Posterior cingulate gyrus (tissue), 11 donors: ENCODE results near the gene AACS.
"Not testable (repeated sequence)": the region's sequence is repeated elsewhere in the genome, so short reads cannot be mapped to it uniquely, and the experiment has no call there.

Source experiments
- DNase-seq, 10 donors: peaks; one replicate each; pipeline versions ENCODE4 v3.0.0 to v3.0.0-alpha.2; 2020 to 2021; ENCODE audit warnings: mixed read lengths in 3 of 10
- intact Hi-C: fragments of 100-400 bp; cut with DNase I; formaldehyde crosslinking; loops from one replicate; pipeline ENCODE4 v1.15.1; 2023

AACS gene

DNA sequence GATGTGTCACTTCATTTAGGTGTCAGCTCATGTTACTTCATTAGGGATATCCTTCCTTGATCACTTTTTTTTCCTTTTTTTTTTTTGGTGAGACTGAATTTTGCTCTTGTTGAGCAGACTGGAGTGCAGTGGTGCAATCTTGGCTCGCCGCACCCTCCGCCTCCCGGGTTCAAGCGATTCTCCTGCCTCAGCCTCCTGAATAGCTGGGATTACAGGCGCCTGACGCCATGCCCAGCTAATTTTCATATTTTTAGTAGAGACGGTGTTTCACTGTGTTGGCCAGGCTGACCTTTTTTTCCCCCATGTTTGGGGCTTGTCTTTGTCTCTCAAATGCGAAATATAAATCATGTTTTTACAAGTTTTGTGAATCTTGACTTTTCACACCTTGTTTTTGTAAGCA, 9.6 kb upstream of the AACS start:
- intact Hi-C loops: no loop called here
- DNase-seq: no peak

DNA sequence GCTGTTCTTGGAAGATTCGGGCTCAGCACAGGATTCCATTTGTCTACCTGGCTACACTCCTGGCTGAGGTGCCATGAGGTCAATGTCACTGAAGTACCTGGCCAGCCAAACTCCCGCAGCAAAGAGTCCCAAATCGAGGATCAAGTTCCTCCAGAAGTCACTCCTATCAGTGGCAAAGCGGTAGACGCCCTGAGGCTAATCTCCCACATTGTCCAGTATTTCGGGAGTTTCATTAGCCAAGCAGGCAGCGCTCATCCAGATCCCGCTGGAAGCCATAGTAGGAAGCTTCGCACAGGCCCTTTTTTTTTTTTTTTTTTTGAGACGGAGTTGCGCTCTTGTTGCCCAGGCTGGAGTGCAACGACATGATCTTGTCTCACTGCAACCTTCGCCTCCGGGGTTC, 8.9 kb upstream of the AACS start:
- DNase-seq: no peak
- intact Hi-C loops: no loop called here

DNA sequence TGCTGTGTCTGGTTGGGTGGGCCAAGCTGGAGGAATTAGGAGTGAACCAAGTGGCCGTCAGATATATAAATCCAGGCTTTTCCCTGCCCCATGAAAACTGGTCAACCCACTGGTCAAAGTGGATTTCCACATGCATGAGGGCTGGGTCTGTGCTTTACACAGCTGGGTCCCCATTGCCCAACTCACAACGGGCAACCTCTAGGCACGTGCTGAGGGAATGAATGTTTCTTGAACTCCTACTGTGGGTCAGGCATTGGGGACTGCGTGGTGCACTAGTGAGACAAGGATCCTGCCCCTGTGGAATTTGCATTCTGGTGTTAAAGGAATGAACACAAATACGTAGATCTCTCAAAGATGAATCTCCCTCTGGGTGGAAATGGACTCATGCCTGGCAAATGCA, 7.5 kb upstream of the AACS start:
- DNase-seq: no peak
- intact Hi-C loops: no loop called here

DNA sequence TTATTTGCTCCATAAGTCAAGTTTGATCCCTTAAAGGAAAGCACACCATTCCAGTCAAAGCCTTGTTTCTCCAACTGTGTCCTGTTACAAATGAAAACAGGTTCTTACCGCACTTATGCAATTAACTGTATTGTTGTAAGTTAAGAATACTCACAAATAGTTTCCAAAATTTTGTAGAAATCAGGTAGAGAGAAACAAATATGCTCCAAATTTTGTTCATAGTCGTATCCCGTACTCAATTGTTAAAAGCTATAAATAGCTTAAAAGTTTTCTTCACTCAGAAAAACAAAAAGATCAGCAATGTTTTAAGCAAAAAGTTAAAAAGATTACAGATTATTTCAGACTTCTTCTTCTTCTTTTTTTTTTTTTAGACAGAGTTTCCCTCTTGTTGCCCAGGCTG, 4.0 kb upstream of the AACS start:
- intact Hi-C loops: no loop called here

DNA sequence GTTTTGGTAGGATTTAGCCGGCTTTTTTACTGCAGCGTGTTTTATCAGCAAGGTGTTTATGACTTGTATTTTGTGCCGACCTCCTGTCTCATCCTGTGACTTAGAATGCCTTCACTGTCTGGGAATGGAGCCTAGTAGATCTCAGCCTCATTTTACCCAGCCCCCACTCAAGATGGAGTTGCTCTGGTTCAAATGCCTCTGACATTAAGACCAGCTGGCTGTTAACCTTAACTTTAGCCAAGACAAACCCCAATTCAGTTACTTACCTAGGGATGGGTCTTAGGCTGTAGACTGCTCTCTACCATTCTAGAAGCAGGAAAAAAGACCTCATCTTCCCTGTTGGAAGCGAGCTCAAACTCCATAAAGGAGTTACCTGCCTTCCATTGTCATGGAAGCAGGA, 1.7 kb upstream of the AACS start:
- DNase-seq, intact Hi-C loops: not testable (repeated sequence)

More for the DNA sequence above, 4.0 kb upstream of the AACS start:
- DNase-seq: no peak

DNA sequence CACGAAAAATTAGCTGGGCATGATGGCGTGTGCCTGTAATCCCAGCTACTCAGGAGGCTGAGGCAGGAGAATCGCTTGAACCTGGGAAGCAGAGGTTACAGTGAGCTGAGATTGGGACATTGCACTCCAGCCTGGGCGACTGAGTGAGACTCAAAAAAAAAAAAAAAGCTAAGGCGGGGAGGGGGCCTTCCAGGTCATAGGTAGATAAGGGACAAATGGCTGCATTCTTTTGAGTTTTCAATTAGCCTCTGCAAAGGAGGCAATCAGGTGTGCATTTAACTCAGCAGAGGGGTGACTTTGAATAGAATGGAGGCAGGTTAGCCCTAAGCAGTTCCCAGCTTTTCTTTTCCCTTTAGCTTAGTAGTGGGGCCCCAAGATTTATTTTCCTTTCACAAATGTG, 743 bp upstream of the AACS start:
- no peak for DNase-seq
- intact Hi-C loops: no loop called here

DNA sequence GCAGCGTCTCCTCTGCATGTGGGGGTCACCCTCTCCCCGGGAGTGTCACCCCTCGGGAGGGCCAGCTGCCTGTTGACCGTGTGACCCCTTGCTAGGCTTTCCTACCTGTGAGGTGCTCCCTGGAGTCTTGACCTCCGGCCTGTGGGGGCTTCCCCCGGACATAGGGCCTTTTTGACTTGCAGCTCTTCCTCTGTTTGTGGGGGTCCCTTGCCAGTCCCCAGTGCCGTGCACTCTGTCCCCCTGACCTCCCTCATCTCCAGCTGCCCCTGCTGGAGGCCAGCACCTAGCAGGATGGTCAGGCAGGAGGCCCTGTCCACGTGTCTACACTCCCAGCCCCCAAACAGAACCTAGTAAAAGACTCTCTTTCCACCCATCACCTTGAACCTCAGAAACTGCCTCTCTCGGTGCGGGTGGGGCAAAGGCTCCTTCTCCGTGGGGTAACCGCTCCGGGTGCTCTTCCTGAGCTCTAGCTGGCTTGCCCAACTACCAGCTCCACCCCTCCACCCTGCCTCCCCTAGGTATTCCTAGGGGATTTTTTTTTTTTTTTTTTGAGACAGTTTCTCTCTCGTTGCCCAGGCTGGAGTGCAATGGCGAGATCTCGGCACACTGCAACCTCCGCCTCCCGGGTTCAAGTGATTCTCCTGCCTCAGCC, 810 bp downstream of the AACS start:
- no peak for DNase-seq
- intact Hi-C loops: loop anchor here (1.0 to 5.0 kb wide), 2 partner anchors 17 to 74 kb away; partner anchors contain the start of gene BRI3BP

DNA sequence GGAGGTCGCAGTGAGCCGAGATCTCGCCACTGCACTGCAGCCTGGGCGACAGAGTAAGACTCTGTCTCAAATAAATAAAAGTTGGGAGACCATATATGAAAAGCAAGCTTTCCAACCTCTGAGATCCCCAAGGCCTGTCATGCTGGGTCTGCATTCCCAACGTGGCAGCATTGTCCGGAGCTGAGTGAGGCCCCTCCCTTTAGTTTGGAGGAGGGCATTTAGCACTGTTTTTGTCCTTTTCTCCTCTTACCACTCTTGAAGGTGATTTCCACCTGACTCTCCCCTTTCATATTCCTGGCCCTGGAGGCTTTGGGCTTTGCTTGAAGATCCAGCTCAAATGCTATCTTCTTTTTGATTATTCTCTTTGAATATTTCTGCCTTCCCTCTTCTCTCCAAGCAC, 3.2 kb downstream of the AACS start:
- DNase-seq: no peak
- intact Hi-C loops: loop anchor here (5.0 kb wide), 1 partner anchor 76 kb away; the partner anchor contains the start of gene BRI3BP

DNA sequence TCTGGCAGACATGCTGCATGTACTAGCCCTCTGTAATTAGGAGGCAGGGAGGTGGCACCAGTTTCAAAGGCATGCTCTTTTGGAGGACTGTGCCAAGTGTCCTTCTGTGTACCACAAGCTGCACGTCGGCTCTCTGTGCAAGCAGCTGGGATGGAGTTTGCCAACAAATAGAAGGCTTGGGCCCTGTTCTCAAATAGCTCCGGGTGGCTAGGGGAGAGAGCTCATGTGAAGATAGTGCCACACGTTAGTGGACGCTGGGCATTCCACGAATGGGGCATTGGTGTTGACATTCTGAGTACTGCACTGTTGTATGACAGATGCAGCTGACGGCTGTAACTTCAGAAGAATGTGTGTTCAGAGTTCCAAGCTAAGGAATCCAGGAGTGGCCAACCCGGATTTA, 4.4 kb downstream of the AACS start:
- DNase-seq: peak in 2 of 10 donors; percentile 44 to 90
- intact Hi-C loops: loop anchor here (5.0 kb wide), 1 partner anchor 77 kb away; the partner anchor contains the start of gene BRI3BP

DNA sequence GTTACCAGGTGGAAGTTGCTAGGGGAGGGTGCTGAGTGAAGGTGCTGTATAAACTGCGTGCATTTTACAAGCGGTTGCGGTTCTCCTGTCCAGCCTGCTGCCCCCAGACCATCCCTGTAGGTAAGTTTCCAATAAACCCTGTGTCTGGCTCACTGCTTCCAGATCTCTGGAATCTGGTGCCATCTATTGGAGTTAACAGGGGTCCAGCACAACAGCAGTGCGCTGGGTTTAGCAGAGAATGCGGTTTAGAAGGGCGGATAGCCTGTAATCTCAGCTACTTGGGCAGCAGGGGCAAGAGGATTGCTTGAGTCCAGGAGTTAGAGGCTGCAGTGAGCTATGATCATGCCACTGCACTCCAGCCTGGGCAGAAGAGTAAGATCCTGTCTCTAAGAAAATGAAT, 4.9 kb downstream of the AACS start:
- peak in 3 of 10 donors; percentile 30 to 87 (median 36) for DNase-seq
- intact Hi-C loops: no loop called here

DNA sequence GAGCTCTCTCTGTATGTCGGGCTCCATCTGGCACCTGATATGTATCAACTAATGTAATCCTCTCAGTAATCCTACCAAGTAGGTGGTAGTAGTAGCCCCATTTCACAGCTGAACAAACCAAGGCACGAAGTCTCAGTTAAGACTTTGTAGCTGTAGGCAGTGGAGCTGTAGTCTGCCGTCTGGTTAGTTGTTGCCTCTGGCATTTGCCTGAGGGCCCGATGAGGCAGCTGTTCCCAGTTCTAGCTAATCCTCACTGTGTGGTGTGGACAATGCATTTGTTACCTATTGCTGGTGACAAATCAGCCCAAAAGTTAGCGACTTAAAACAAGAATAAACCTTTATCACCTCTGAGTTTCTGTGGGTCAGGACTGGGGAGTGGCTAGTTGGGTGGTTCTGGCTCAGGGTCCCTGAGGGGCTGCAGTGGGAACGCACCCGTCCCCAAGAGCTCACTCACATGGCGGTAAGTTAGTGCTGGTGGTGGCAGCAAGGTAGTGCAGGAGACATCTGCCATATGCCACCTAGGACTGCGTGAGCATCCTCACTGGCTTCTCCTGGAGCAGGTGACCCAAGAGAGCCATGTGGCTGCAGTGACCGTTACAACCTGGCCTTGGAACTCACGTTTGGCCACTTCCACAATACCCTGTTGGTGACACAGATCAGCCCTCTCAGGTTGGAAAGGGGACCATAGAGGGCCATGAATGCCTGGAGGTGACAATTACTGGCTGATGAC, 5.6 kb downstream of the AACS start:
- peak in 1 of 10 donors; percentile 74 for DNase-seq
- intact Hi-C loops: no loop called here

DNA sequence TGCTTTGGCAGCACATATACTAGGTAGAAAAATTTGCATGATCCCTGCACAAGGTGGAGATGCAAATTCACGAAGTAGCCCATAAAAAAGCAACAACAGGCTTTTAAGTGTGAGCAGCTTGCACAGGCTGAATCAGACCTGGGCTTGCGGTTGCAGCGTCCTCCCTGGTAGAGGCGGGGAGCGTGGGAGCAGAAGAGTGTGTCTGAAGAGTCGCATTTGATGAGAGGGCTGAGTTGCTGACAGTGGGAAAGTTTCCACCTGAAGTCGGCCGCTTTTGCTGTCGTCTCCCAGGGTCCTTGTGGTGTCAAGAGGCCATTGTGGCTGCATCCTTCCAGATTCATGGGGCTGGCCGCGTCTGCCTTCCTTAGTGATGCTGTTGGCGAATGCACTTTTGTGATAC, 6.2 kb downstream of the AACS start:
- intact Hi-C loops: no loop called here
- peak in 8 of 10 donors; percentile 52 to 95 (median 76) for DNase-seq

DNA sequence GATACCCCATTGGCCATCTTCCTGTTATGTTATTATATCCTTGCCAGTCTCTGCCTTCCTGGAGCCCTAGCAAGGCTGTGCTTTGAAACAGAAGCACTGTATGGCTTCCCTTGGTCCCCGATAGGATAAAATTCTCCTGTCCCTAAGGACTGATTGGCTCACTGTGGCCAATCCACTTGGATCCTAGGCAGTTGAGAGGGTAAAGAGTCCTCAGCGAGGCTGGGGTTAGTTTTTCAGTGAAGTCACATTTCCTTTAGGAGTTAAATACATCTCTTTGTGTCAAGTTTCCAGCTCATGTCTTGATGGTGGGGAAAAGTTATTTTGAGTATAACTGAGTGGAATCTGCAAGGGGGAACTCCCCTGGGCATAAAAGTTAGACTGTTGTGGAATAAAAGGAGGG, 7.3 kb downstream of the AACS start:
- intact Hi-C loops: no loop called here

DNA sequence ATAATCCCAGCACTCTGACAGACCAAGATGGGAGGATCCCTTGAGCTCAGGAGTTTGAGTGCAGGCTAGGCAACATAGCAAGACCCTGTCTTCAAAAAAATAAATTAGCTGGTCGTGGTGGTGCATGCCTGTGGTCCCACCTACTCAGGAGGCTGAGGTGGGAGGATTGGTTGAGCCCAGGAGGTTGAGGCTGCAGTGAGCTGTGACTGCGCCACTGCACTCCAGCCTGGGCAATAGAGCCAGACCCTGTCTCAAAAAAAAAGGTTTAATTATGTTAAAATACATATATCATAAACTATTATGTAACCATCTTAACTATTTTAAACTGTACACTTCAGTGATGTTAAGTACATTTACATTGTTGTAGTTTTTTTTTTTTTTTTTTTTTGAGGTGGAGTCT, 9.1 kb downstream of the AACS start:
- intact Hi-C loops: not testable (repeated sequence)
- peak in 1 of 10 donors; percentile 43 for DNase-seq

More for the DNA sequence above, 7.3 kb downstream of the AACS start:
- DNase-seq: peak in 1 of 10 donors; percentile 9

DNA sequence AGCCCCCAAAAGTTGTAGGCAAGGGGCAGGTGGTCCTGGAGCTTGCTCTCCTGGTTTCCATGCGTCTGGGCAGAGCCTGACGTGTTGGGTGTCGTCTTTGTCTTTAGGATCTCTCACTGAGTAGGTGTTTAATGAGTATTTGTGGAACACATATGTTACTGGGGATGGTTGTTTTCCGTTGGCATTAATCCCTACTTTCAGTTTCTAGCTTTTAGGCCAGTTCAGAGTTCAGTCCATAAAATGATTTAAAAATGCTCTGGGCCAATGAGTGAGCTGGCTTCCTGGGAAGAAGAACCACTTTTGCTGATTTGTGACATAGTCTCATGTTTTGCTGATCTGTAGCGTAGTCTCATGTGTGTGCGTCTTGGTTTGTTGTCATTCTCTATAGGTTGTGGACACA, 10.9 kb downstream of the AACS start:
- intact Hi-C loops: no loop called here
- peak in 1 of 10 donors; percentile 22 for DNase-seq

DNA sequence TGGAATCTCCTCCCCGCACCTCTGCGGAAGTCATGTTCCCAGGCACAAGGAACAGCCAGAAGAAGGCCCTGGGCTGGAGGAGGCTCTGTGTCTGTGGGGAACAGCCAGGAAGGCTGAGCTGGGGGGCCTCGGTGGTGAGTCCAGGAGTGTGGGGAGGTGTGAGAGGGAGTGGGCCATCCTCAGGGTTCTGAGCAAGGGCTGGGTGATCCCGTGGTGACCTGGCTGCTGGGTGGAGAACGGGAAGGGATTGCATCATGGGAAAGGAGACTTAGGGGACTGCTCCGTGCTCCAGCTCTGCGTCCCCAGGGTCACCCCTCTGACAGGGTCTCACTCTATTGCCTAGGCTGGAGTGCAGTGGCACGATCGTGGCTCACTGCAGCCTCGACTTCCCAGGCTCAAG, 13.8 kb downstream of the AACS start:
- DNase-seq: peak in 1 of 10 donors; percentile 59
- intact Hi-C loops: no loop called here

DNA sequence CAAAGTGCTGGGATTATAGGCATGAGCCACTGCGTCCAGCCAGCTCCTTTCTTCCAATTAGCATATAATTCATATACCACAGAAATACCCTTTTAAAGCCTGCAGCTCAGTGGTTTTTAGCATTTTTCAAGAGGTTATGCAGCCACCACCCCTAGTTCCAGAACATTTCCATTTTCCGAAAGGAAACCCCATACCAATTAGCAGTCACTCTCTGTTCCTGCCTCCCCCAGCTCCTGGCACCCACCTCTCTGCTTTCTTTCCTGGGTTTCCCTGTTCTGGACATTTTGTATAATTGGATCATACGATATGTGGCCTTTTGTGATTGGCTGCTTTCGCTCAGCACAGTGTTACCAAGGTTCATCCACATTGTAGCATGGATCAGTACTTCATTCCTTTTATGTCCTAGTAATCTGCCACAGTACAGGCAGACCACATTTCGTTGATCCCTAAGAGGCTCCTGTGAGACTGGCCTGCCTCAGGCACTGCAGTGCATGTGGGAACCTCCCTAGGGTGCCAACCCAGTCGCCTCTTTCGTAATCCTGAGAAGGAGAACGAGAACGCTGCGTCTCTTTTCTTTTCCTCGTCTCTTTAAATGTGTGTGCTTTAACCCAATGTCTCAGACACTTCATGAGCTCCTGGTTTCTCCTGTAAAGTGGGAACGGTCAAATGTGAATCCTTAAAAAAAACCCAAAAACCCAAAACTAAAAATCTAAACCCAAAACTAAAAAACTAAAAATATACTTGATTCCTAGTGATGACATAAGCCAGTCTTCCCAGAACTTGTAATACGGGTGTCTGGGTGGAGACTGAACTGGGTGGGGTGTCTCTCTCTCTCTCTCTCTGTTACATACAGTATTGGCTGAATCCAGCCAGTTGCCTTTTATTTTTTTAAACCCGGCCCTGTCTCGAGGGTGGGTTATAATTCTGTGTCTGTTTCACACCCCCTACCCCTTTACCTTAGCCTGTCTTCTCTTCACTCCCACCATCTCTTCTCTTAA, 14.7 kb downstream of the AACS start:
- DNase-seq: peak in 4 of 10 donors; percentile 34 to 87 (median 68)
- intact Hi-C loops: no loop called here

DNA sequence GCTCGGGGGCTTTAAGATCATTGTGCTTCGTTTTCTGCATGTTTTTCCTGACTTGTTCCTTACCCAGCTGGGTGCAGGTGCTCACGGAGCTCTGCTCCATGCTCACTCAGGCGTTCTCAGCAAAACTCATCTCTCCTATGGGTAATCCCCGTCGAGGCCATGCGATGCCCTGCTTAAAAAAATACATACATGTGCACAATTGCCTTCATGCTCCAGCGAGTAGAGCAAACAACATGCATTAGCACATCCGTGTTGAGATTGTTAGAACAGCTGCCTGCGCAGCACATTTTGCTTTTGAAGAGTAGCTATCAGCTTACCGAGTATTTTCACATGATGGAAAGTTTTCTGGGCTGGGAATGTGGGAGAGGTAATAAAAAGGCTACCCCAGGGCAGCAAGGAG, 16.2 kb downstream of the AACS start:
- DNase-seq: peak in 2 of 10 donors; percentile 22 to 49
- intact Hi-C loops: no loop called here

DNA sequence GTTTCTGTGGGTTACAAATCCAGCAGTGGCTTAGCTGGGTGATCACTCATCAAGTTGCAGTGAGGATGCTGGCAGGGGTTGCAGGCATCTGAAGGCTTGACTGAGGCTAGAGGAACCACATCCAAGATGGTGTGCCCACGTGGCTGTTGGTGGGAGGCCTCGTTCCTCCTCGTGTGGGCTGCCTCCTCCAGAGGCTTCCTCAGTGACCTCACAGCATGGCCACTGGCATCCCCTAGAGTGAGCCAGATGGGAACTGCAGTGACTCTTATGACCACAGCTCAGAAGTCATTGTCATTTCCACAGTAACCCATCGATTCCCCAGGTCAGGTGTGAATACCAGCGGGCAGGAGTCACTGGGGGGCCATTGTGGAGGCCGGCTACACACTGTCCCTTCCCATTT, 17.8 kb downstream of the AACS start:
- DNase-seq: no peak
- intact Hi-C loops: no loop called here

DNA sequence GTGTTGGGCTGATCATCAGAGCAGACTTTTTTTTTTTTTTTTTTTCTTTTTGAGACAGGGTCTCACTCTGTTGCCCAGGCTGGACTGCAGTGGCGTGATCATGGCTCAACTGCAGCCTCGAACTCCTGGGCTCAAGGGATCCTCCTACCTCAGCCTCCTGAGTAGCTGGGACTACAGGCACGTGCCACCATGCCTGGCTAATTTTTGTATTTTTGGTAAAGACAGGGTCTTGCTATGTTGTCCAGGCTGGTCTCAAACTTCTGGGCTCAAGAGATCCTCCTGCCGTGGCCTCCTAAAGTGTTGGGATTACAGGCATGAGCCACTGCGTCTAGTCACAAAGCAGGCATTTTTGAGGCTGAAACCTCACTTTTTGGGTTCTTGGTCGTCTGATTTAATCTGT, 23.0 kb downstream of the AACS start:
- intact Hi-C loops: not testable (repeated sequence)
- DNase-seq: peak in 1 of 10 donors; percentile 30

DNA sequence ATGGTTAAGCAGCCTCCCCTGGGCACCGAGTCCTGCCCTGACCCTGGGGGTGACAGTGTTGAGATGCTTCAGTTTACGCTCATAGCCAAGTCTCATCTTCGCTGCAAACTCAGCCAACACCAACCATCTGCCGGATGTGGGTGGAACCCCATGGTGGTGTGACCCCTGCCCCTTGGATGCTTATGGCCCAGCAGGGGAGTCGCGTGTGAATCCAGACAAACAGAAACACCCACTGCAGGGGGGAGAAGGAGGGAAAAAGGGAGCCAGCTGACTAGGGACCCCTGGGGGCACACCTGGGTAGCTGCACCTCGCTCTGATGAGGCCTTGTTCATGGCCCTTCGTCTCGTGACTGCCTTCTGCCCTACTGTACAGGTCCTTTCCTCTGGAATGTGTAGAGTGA, 23.8 kb downstream of the AACS start:
- peak in 1 of 10 donors; percentile 70 for DNase-seq
- intact Hi-C loops: no loop called here
